GM23338 (cell line): Measurements from ENCODE around the gene CNP. TPM values are rescaled to one million over a fixed set of nuclear protein-coding genes. Genes with fewer than 3 reads are reported as not detected.

Experiments
- ATAC-seq: fragments of 200-7000 bp; cut with Tn5 transposase; 3 replicates; pipeline ENCODE4 v1.9.1; 2020
- DNase-seq: peaks from one replicate; pipeline ENCODE4 v3.0.0-alpha.2; 2015; ENCODE audit warnings: low spot score
- H2AFZ ChIP-seq: fragments of 200-600 bp; sonication (generic); 2 replicates; pipeline ENCODE4 v1.8.0; 2016; ENCODE audit warnings: antibody characterized with exemption, mild to moderate bottlenecking, moderate library complexity
- H3F3A ChIP-seq: fragments of 200-600 bp; sonication (generic); replicated peaks from 2 replicates; pipeline ENCODE4 v1.8.0; 2017; ENCODE audit warnings: antibody characterized with exemption, mixed run types, low read depth
- H3K27ac ChIP-seq: fragments of 200-600 bp; sonication (generic); 2 replicates; pipeline ENCODE4 v1.6.1; 2016; ENCODE audit warnings: low read depth
- H3K27me3 ChIP-seq: fragments of 200-600 bp; sonication (generic); 2 replicates; pipeline ENCODE4 v1.8.0; 2016; ENCODE audit warnings: mild to moderate bottlenecking, mixed run types, moderate library complexity; ENCODE audit not compliant: insufficient read depth
- H3K36me3 ChIP-seq: fragments of 200-600 bp; sonication (generic); 2 replicates; pipeline ENCODE4 v1.8.0; 2016; ENCODE audit warnings: mild to moderate bottlenecking; ENCODE audit not compliant: insufficient read depth
- H3K4me1 ChIP-seq: fragments of 200-600 bp; sonication (generic); 2 replicates; pipeline ENCODE4 v1.8.0; 2016; ENCODE audit warnings: mild to moderate bottlenecking, moderate library complexity; ENCODE audit not compliant: insufficient read depth
- H3K4me2 ChIP-seq: fragments of 200-600 bp; sonication (generic); 2 replicates; pipeline ENCODE4 v1.7.1; 2017; ENCODE audit warnings: mixed run types
- H3K4me3 ChIP-seq: fragments of 200-600 bp; sonication (generic); 2 replicates; pipeline ENCODE4 v1.6.1; 2016; ENCODE audit warnings: mixed run types
- H3K79me2 ChIP-seq: fragments of 200-600 bp; sonication (generic); replicated peaks from 2 replicates; pipeline ENCODE4 v1.8.0; 2017; ENCODE audit warnings: mild to moderate bottlenecking; ENCODE audit not compliant: insufficient read depth
- H3K9me2 ChIP-seq: fragments of 200-600 bp; sonication (generic); 2 replicates; pipeline ENCODE4 v1.8.0; 2017; ENCODE audit not compliant: insufficient read depth
- H4K20me1 ChIP-seq: fragments of 200-600 bp; sonication (generic); replicated peaks from 2 replicates; pipeline ENCODE4 v1.8.0; 2017; ENCODE audit warnings: mild to moderate bottlenecking; ENCODE audit not compliant: insufficient read depth
- H3K27ac Mint-ChIP-seq: 2 replicates; pipeline ENCODE4 v1.8.0; 2020; ENCODE audit warnings: inconsistent platforms, mild to moderate bottlenecking, moderate library complexity, mixed read lengths
- H3K27me3 Mint-ChIP-seq: 3 replicates; pipeline ENCODE4 v1.8.0; 2022; ENCODE audit warnings: low read depth, mild to moderate bottlenecking, moderate library complexity, mixed read lengths, inconsistent platforms; ENCODE audit not compliant: insufficient read depth, poor library complexity
- H3K36me3 Mint-ChIP-seq: 3 replicates; pipeline ENCODE4 v1.8.0; 2021; ENCODE audit warnings: low read depth, mild to moderate bottlenecking, inconsistent platforms, moderate library complexity, mixed read lengths
- H3K4me1 Mint-ChIP-seq: 3 replicates; pipeline ENCODE4 v1.8.0; 2020; ENCODE audit warnings: mild to moderate bottlenecking, inconsistent platforms, mixed read lengths
- H3K4me3 Mint-ChIP-seq: 3 replicates; pipeline ENCODE4 v1.8.0; 2021; ENCODE audit warnings: moderate library complexity, mild to moderate bottlenecking, inconsistent platforms, mixed read lengths
- H3K9me3 Mint-ChIP-seq: 3 replicates; pipeline ENCODE4 v1.8.0; 2020; ENCODE audit warnings: moderate library complexity, mild to moderate bottlenecking, inconsistent platforms, mixed read lengths
- CREB1 ChIP-seq: fragments of 250-450 bp; sonication (Bioruptor Pico); IDR thresholded peaks from 2 replicates; pipeline ENCODE4 v1.5.0; 2020; ENCODE audit warnings: low read depth, mild to moderate bottlenecking, moderate library complexity
- EZH2 ChIP-seq: fragments of 200-600 bp; sonication (generic); IDR thresholded peaks from one replicate; pipeline ENCODE4 v1.8.0; 2017; ENCODE audit warnings: antibody characterized with exemption, mild to moderate bottlenecking, low read depth; ENCODE audit not compliant: unreplicated experiment
- EZH2phosphoT487 ChIP-seq: fragments of 200-600 bp; sonication (generic); IDR thresholded peaks from one replicate; pipeline ENCODE4 v1.8.1; 2018; ENCODE audit warnings: antibody characterized with exemption; ENCODE audit not compliant: unreplicated experiment
- JUNB ChIP-seq: IDR thresholded peaks from one replicate; pipeline ENCODE4 v1.6.1; 2016; ENCODE audit warnings: antibody characterized with exemption; ENCODE audit not compliant: unreplicated experiment
- NANOG ChIP-seq: IDR thresholded peaks from 2 replicates; pipeline ENCODE4 v1.6.1; 2016; ENCODE audit warnings: antibody characterized with exemption, borderline replicate concordance
- POLR2AphosphoS5 ChIP-seq: IDR thresholded peaks from 2 replicates; pipeline ENCODE4 v1.6.1; 2016; ENCODE audit warnings: antibody characterized with exemption, low read depth
- ZNF114 ChIP-seq: fragments of 250-450 bp; sonication (Bioruptor Pico); IDR thresholded peaks from 2 replicates; pipeline ENCODE4 v1.5.0; 2020; ENCODE audit warnings: mild to moderate bottlenecking, moderate library complexity
- polyA plus RNA-seq: library from polyadenylated mRNA; unstranded; fragments of >200 nt; fragmentation: Nextera tagmentation; extraction: Ambion mirVana; gene quantifications from 2 replicates; pipeline ENCODE4 v1.2.1, GENCODE V29; 2016
- total RNA-seq: library from RNA; depleted of rRNA; stranded (reverse); fragments of >200 nt; shearing (Covaris generic); gene quantifications from 2 replicates; pipeline ENCODE4 v1.2.3, GENCODE V29; 2014
- TF ChIP-seq, protein P1 (sequence below): fragments of 250-450 bp; sonication (Bioruptor Pico); IDR thresholded peaks from 2 replicates; pipeline ENCODE4 v1.5.0; 2020; ENCODE audit warnings: mild to moderate bottlenecking, moderate library complexity

CNP gene
- total and polyA plus RNA-seq, 2 experiments from 2014 or later: 30.8 to 47.8 TPM

DNA sequence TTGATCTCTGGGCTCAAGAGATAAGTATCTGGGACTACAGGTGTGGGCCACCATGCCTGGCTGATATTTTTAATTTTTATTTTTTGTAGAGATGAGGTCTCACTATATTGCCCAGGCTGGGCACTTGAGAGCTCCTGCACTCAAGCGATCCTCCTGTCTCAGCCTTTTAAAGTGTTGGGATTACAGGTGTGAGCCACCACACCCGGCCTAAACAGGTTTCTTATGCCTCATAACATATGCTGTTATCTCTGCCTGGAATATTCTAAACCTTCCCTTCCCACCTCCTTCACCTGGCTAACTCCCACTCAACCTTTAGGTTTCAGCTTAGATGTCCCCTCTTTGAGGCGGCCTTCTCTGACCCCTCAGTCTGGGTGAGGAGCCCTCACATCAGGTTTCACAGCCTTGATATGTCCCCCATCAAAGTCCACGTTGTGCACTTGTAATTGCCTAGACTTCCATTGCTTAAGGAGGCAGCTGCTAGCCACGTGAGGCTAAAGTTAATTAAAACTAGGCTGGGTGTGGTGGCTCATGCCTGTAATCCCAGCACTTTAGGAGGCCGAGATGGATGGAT, 8.6 kb upstream of the CNP start (continued):
- TF ChIP-seq, protein P1, sequence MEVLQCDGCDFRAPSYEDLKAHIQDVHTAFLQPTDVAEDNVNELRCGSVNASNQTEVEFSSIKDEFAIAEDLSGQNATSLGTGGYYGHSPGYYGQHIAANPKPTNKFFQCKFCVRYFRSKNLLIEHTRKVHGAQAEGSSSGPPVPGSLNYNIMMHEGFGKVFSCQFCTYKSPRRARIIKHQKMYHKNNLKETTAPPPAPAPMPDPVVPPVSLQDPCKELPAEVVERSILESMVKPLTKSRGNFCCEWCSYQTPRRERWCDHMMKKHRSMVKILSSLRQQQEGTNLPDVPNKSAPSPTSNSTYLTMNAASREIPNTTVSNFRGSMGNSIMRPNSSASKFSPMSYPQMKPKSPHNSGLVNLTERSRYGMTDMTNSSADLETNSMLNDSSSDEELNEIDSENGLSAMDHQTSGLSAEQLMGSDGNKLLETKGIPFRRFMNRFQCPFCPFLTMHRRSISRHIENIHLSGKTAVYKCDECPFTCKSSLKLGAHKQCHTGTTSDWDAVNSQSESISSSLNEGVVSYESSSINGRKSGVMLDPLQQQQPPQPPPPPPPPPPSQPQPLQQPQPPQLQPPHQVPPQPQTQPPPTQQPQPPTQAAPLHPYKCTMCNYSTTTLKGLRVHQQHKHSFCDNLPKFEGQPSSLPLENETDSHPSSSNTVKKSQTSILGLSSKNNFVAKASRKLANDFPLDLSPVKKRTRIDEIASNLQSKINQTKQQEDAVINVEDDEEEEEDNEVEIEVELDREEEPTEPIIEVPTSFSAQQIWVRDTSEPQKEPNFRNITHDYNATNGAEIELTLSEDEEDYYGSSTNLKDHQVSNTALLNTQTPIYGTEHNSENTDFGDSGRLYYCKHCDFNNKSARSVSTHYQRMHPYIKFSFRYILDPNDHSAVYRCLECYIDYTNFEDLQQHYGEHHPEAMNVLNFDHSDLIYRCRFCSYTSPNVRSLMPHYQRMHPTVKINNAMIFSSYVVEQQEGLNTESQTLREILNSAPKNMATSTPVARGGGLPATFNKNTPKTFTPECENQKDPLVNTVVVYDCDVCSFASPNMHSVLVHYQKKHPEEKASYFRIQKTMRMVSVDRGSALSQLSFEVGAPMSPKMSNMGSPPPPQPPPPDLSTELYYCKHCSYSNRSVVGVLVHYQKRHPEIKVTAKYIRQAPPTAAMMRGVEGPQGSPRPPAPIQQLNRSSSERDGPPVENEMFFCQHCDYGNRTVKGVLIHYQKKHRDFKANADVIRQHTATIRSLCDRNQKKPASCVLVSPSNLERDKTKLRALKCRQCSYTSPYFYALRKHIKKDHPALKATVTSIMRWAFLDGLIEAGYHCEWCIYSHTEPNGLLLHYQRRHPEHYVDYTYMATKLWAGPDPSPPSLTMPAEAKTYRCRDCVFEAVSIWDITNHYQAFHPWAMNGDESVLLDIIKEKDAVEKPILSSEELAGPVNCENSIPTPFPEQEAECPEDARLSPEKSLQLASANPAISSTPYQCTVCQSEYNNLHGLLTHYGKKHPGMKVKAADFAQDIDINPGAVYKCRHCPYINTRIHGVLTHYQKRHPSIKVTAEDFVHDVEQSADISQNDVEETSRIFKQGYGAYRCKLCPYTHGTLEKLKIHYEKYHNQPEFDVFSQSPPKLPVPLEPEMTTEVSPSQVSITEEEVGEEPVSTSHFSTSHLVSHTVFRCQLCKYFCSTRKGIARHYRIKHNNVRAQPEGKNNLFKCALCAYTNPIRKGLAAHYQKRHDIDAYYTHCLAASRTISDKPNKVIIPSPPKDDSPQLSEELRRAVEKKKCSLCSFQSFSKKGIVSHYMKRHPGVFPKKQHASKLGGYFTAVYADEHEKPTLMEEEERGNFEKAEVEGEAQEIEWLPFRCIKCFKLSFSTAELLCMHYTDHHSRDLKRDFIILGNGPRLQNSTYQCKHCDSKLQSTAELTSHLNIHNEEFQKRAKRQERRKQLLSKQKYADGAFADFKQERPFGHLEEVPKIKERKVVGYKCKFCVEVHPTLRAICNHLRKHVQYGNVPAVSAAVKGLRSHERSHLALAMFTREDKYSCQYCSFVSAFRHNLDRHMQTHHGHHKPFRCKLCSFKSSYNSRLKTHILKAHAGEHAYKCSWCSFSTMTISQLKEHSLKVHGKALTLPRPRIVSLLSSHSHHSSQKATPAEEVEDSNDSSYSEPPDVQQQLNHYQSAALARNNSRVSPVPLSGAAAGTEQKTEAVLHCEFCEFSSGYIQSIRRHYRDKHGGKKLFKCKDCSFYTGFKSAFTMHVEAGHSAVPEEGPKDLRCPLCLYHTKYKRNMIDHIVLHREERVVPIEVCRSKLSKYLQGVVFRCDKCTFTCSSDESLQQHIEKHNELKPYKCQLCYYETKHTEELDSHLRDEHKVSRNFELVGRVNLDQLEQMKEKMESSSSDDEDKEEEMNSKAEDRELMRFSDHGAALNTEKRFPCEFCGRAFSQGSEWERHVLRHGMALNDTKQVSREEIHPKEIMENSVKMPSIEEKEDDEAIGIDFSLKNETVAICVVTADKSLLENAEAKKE (CRISPR knock-in tag): no peak
- no peak for TF ChIP-seq CREB1 (CRISPR knock-in tag)
- TF ChIP-seq EZH2: no peak
- TF ChIP-seq EZH2phosphoT487: no peak
- TF ChIP-seq POLR2AphosphoS5: no peak

DNA sequence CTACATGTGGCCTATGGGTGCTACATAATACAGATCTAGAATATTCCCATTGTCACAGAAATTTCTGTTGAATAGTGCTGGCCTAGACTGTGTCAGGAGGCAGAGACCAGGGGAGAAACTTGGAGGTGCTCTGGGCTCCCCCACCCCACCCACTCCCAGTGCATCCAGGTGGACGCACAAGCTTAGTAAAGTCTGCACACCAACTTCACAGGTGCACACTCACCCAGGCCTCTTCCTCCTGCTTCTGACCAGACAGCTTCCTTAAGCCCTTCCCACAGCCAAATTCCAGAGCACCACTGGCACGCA, 7.6 kb upstream of the CNP start:
- Histone ChIP-seq H3K4me3 (no peak overlapping the region), H3K79me2 (no peaks in the 10 kb centered on the region), H3K4me1 (peaks cover 19% of the 10 kb centered on the region), H3K27me3 (no peaks in the 10 kb centered on the region), H3K9me2 (no peaks in the 10 kb centered on the region), H2AFZ (no peak overlapping the region), H3F3A (peaks cover 10% of the 10 kb centered on the region; the same call in 1 of the 2 replicates), H3K4me2 (peak overlapping the region; percentile 66; the same call in 1 of the 2 replicates), H4K20me1 (no peaks in the 10 kb centered on the region), H3K27ac (no peak overlapping the region), H3K36me3 (no peaks in the 10 kb centered on the region)
- Mint-ChIP-seq H3K4me1 (peaks cover 24% of the 10 kb centered on the region), H3K27ac (no peak overlapping the region), H3K36me3 (peaks cover 10% of the 10 kb centered on the region; the same call in 1 of the 3 replicates), H3K27me3 (peaks cover 11% of the 10 kb centered on the region), H3K4me3 (no peak overlapping the region), H3K9me3 (no peaks in the 10 kb centered on the region; the same call in 2 of the 3 replicates)
- ATAC-seq (peak; percentile 5; the same call in 2 of the 3 replicates), DNase-seq (peak; percentile 46)
- TF ChIP-seq ZNF114 (no peak), NANOG (no peak), EZH2phosphoT487 (no peak), EZH2 (no peak), POLR2AphosphoS5 (no peak), CREB1 (CRISPR knock-in tag) (no peak), JUNB (no peak)
- TF ChIP-seq, protein P1 (CRISPR knock-in tag): no peak
